Fibroblast of lung (primary cell): ENCODE data around the gene NLRP6.

Source experiments
- CTCF ChIP-seq, 2 donors: IDR thresholded peaks in 1 of 2; conservative IDR thresholded peaks in 1 of 2; 1 replicate in 1 of 2; 2 replicates in 1 of 2; pipeline ENCODE4 v1.5.1; 2011 to 2012; ENCODE audit warnings: low read length in 2 of 2, control low read depth in 1 of 2, inconsistent platforms in 1 of 2, low read depth in 1 of 2, mild to moderate bottlenecking in 1 of 2
- EZH2 ChIP-seq: IDR thresholded peaks from 2 replicates; pipeline ENCODE4 v1.5.1; 2012; ENCODE audit warnings: low read length, control low read depth, mild to moderate bottlenecking; ENCODE audit errors: missing control alignments

GRCh38 chr11:235997-236773, 42.0 kb upstream of the NLRP6 start, which contains the start of gene SIRT3:
- TF ChIP-seq CTCF (conservative IDR thresholded peaks at IDR 0.05 in 1 of 2, IDR thresholded peaks at IDR 0.05 in 1 of 2; ENCODE audit: low read depth in 1 of 2, low read length in 2 of 2) (no peak), EZH2 (no peak)
